CD4-positive, CD25-positive, alpha-beta regulatory T cell (primary cell): ENCODE results near the gene GAA. TPM values are rescaled to one million over a fixed set of nuclear protein-coding genes. Genes with fewer than 3 reads are reported as not detected.

Source experiments
- ATAC-seq, 2 donors: fragments of 150-1000 bp; cut with Tn5 transposase; one replicate each; pipeline ENCODE4 v1.10.0; 2021; ENCODE audit warnings: low read depth in 2 of 2, moderate number of reproducible peaks in 2 of 2, moderate library complexity in 1 of 2
- DNase-seq, 3 donors: peaks; one replicate each; pipeline versions ENCODE4 v3.0.0 to v3.0.0-alpha.2; 2012 to 2022; ENCODE audit warnings: mixed read lengths in 1 of 3
- H3K27ac ChIP-seq: one replicate; pipeline ENCODE4 v1.7.0; 2013; ENCODE audit warnings: mild to moderate bottlenecking, low read length; ENCODE audit not compliant: insufficient read depth, poor library complexity, severe bottlenecking
- H3K27me3 ChIP-seq: one replicate; pipeline ENCODE4 v1.7.0; 2013; ENCODE audit warnings: low read length; ENCODE audit not compliant: control insufficient read depth, insufficient read depth
- H3K36me3 ChIP-seq: one replicate; pipeline ENCODE4 v1.7.0; 2013; ENCODE audit warnings: mild to moderate bottlenecking, low read length, moderate library complexity; ENCODE audit not compliant: control insufficient read depth, insufficient read depth
- H3K4me1 ChIP-seq: 2 replicates; pipeline ENCODE4 v1.7.0; 2013; ENCODE audit warnings: mild to moderate bottlenecking, low read length; ENCODE audit not compliant: insufficient read depth, control insufficient read depth, poor library complexity, severe bottlenecking
- H3K4me3 ChIP-seq: one replicate; pipeline ENCODE4 v1.7.0; 2013; ENCODE audit warnings: low read depth, mild to moderate bottlenecking, low read length, moderate library complexity
- H3K9me3 ChIP-seq, 2 experiments: 1 replicate in 1 of 2; 2 replicates in 1 of 2; pipeline ENCODE4 v1.7.0; 2013; ENCODE audit warnings: low read length in 2 of 2, mild to moderate bottlenecking in 1 of 2, moderate library complexity in 1 of 2; ENCODE audit not compliant: control insufficient read depth in 2 of 2
- H3K27ac Mint-ChIP-seq, 3 donors: one replicate each; pipeline ENCODE4 v1.8.0; 2020 to 2022; ENCODE audit warnings: mild to moderate bottlenecking in 3 of 3, mixed read lengths in 3 of 3, moderate library complexity in 2 of 3
- H3K27me3 Mint-ChIP-seq: one replicate; pipeline ENCODE4 v1.8.0; 2022; ENCODE audit warnings: mild to moderate bottlenecking, mixed read lengths
- H3K36me3 Mint-ChIP-seq: one replicate; pipeline ENCODE4 v1.8.0; 2020; ENCODE audit warnings: mixed read lengths
- H3K4me1 Mint-ChIP-seq, 4 donors: one replicate each; pipeline ENCODE4 v1.8.0; 2020 to 2022; ENCODE audit warnings: mixed read lengths in 4 of 4, mild to moderate bottlenecking in 1 of 4
- H3K4me3 Mint-ChIP-seq, 4 donors: one replicate each; pipeline ENCODE4 v1.8.0; 2020 to 2022; ENCODE audit warnings: mild to moderate bottlenecking in 4 of 4, mixed read lengths in 4 of 4, moderate library complexity in 3 of 4
- H3K9me3 Mint-ChIP-seq, 7 donors: one replicate each; pipeline ENCODE4 v1.8.0; 2020 to 2022; ENCODE audit warnings: mixed read lengths in 7 of 7, mild to moderate bottlenecking in 3 of 7, moderate library complexity in 2 of 7
- polyA plus RNA-seq, 4 donors: library from polyadenylated mRNA; unstranded; fragments of 300-500 nt; fragmentation: Illumina TruSeq; gene quantifications; one replicate each; pipeline ENCODE4 v1.2.3, GENCODE V29; 2021
- total RNA-seq: library from RNA; stranded (reverse); gene quantifications from one replicate; pipeline ENCODE4 v1.2.3, GENCODE V29; 2022

Gene GAA
- total and polyA plus RNA-seq, 5 donors from 2014 or later = 9.8 to 22.0 (median 11.6) TPM

- no peaks in the 10 kb centered on the region for H3K4me1 Mint-ChIP-seq
- no peaks in the 10 kb centered on the region for H3K27me3 Mint-ChIP-seq
- Histone ChIP-seq H3K4me1 (no peaks in the 10 kb centered on the region), H3K27ac (no peak overlapping the region), H3K4me3 (no peak overlapping the region), H3K27me3 (no peaks in the 10 kb centered on the region), H3K9me3 (no peaks in the 10 kb centered on the region), H3K36me3 (no peaks in the 10 kb centered on the region)
- ATAC-seq = no peak
- H3K36me3 Mint-ChIP-seq = peaks cover 7% of the 10 kb centered on the region
- H3K27ac Mint-ChIP-seq = no peak overlapping the region
- H3K4me3 Mint-ChIP-seq = no peak overlapping the region
- peaks cover 0 to 7% (median 0%) of the 10 kb centered on the region in 7 donors for H3K9me3 Mint-ChIP-seq
- no peak for DNase-seq
These were observed 15.6 kb downstream of the GAA start for GRCh38 chr17:80116921-80117380.

GRCh38 chr17:80117491-80118401 is 16.4 kb downstream of the GAA start:
- no peaks in the 10 kb centered on the region for H3K27me3 Mint-ChIP-seq

GRCh38 chr17:80118601-80119270 is 17.4 kb downstream of the GAA start:
- Mint-ChIP-seq H3K27me3 (no peaks in the 10 kb centered on the region), H3K4me1 (no peaks in the 10 kb centered on the region), H3K36me3 (peaks cover 7% of the 10 kb centered on the region), H3K9me3 (peaks cover 0 to 7% (median 0%) of the 10 kb centered on the region in 7 donors), H3K4me3 (no peak overlapping the region), H3K27ac (no peak overlapping the region)
- ATAC-seq (no peak), DNase-seq (no peak)
- Histone ChIP-seq H3K27me3 (no peaks in the 10 kb centered on the region), H3K4me1 (no peaks in the 10 kb centered on the region), H3K4me3 (no peak overlapping the region), H3K36me3 (no peaks in the 10 kb centered on the region), H3K9me3 (no peaks in the 10 kb centered on the region), H3K27ac (no peak overlapping the region)

More at GRCh38 chr17:80117491-80118401, 16.4 kb downstream of the GAA start:
- no peaks in the 10 kb centered on the region for H3K4me1 Mint-ChIP-seq
- H3K36me3 Mint-ChIP-seq = peaks cover 7% of the 10 kb centered on the region
- no peaks in the 10 kb centered on the region for H3K4me1 ChIP-seq
- H3K36me3 ChIP-seq = no peaks in the 10 kb centered on the region
- ATAC-seq (no peak), DNase-seq (no peak)
- no peak overlapping the region for H3K27ac ChIP-seq
- no peaks in the 10 kb centered on the region for H3K27me3 ChIP-seq
- H3K4me3 Mint-ChIP-seq = no peak overlapping the region
- no peaks in the 10 kb centered on the region for H3K9me3 ChIP-seq
- peaks cover 0 to 7% (median 0%) of the 10 kb centered on the region in 7 donors for H3K9me3 Mint-ChIP-seq
- H3K4me3 ChIP-seq = no peak overlapping the region
- H3K27ac Mint-ChIP-seq = no peak overlapping the region

- H3K4me1 Mint-ChIP-seq = no peaks in the 10 kb centered on the region
- ATAC-seq = no peak
- no peaks in the 10 kb centered on the region for H3K27me3 Mint-ChIP-seq
These were observed 17.9 kb downstream of the GAA start for GRCh38 chr17:80119271-80119791.

GRCh38 chr17:80119839-80120238 is 18.5 kb downstream of the GAA start:
- peaks cover 7% of the 10 kb centered on the region for H3K36me3 Mint-ChIP-seq
- no peaks in the 10 kb centered on the region for H3K36me3 ChIP-seq
- no peaks in the 10 kb centered on the region for H3K4me1 Mint-ChIP-seq
- H3K4me1 ChIP-seq = no peaks in the 10 kb centered on the region
- peaks cover 0 to 7% (median 0%) of the 10 kb centered on the region in 7 donors for H3K9me3 Mint-ChIP-seq
- ATAC-seq = no peak
- no peak overlapping the region for H3K4me3 Mint-ChIP-seq
- no peaks in the 10 kb centered on the region for H3K27me3 ChIP-seq
- no peaks in the 10 kb centered on the region for H3K9me3 ChIP-seq
- DNase-seq = no peak
- no peak overlapping the region for H3K27ac Mint-ChIP-seq
- H3K27ac ChIP-seq = no peak overlapping the region
- H3K4me3 ChIP-seq = no peak overlapping the region
- H3K27me3 Mint-ChIP-seq = no peaks in the 10 kb centered on the region

More at GRCh38 chr17:80119271-80119791, 17.9 kb downstream of the GAA start:
- no peak overlapping the region for H3K4me3 ChIP-seq
- H3K9me3 Mint-ChIP-seq = peaks cover 0 to 7% (median 0%) of the 10 kb centered on the region in 7 donors
- H3K4me1 ChIP-seq = no peaks in the 10 kb centered on the region
- no peak overlapping the region for H3K27ac ChIP-seq
- no peak overlapping the region for H3K4me3 Mint-ChIP-seq
- no peak overlapping the region for H3K27ac Mint-ChIP-seq
- H3K36me3 ChIP-seq = no peaks in the 10 kb centered on the region
- DNase-seq = no peak
- H3K9me3 ChIP-seq = no peaks in the 10 kb centered on the region
- peaks cover 7% of the 10 kb centered on the region for H3K36me3 Mint-ChIP-seq
- H3K27me3 ChIP-seq = no peaks in the 10 kb centered on the region

- H3K36me3 ChIP-seq = no peaks in the 10 kb centered on the region
- Mint-ChIP-seq H3K27ac (no peak overlapping the region), H3K9me3 (no peaks in the 10 kb centered on the region), H3K4me1 (peaks cover 0 to 4% (median 0%) of the 10 kb centered on the region in 4 donors), H3K4me3 (no peak overlapping the region), H3K27me3 (peaks cover 6% of the 10 kb centered on the region), H3K36me3 (no peaks in the 10 kb centered on the region)
- H3K27ac ChIP-seq = no peak overlapping the region
- ATAC-seq (no peak), DNase-seq (no peak)
- no peak overlapping the region for H3K4me3 ChIP-seq
- no peaks in the 10 kb centered on the region for H3K9me3 ChIP-seq
- no peaks in the 10 kb centered on the region for H3K4me1 ChIP-seq
- no peaks in the 10 kb centered on the region for H3K27me3 ChIP-seq
These were observed 20.7 kb downstream of the GAA start for GRCh38 chr17:80122026-80122575.

GRCh38 chr17:80122926-80123505 is 21.6 kb downstream of the GAA start:
- Histone ChIP-seq H3K27me3 (no peaks in the 10 kb centered on the region), H3K4me1 (no peaks in the 10 kb centered on the region), H3K27ac (no peak overlapping the region), H3K9me3 (no peaks in the 10 kb centered on the region), H3K4me3 (no peak overlapping the region), H3K36me3 (no peaks in the 10 kb centered on the region)
- no peak for ATAC-seq
- no peaks in the 10 kb centered on the region for H3K9me3 Mint-ChIP-seq
- no peak overlapping the region for H3K4me3 Mint-ChIP-seq
- peaks cover 9% of the 10 kb centered on the region for H3K27me3 Mint-ChIP-seq
- peaks cover 0 to 4% (median 0%) of the 10 kb centered on the region in 4 donors for H3K4me1 Mint-ChIP-seq
- H3K36me3 Mint-ChIP-seq = no peaks in the 10 kb centered on the region
- H3K27ac Mint-ChIP-seq = no peak overlapping the region
- DNase-seq = no peak
